Endothelial cell of umbilical vein (primary cell): ENCODE results near the gene FTSJ3. TPM values are rescaled to one million over a fixed set of nuclear protein-coding genes. Genes with fewer than 3 reads are reported as not detected.

Experiments used
- BruUV-seq: library from RNA; stranded (reverse); fragments of 400-500 nt; replicated peaks from 2 replicates; lab custom pipeline; 2021; lab: Mats Ljungman, UMichigan
- CTCF ChIA-PET: fragments of 300-600, 350-600 bp; sonication (Branson Sonifier 250); formaldehyde crosslinking; loops from one replicate; lab custom pipeline; 2021; ENCODE audit warnings: antibody characterized with exemption, inconsistent platforms; lab: Charles Lee
- POLR2A ChIA-PET: fragments of 300-600, 350-600 bp; sonication (Branson Sonifier 250); formaldehyde crosslinking; loops from one replicate; lab custom pipeline; 2021; ENCODE audit warnings: antibody characterized with exemption, inconsistent platforms; lab: Charles Lee
- DNase-seq: peaks from one replicate; pipeline ENCODE4 v3.0.0-alpha.2; 2011; ENCODE audit warnings: low read depth, low spot score
- FAIRE-seq: peaks from 2 replicates; lab custom pipeline; 2011; peaks lifted over from hg19 to GRCh38; lab: Jason Lieb, UNC
- H2AFZ ChIP-seq: 2 replicates; pipeline ENCODE4 v1.6.0; 2012; ENCODE audit warnings: low read depth, low read length, control low read depth, inconsistent platforms
- H3K27ac ChIP-seq: 2 replicates; pipeline ENCODE4 v1.5.1; 2011; ENCODE audit warnings: low read depth, mild to moderate bottlenecking, control low read depth, low read length, moderate library complexity; ENCODE audit not compliant: insufficient read depth
- H3K27me3 ChIP-seq, 2 experiments: 2 replicates each; pipeline versions ENCODE4 v1.6.0 to v1.6.1; 2011; ENCODE audit warnings: low read length in 2 of 2, mixed read lengths in 1 of 2; ENCODE audit not compliant: control insufficient read depth in 2 of 2, insufficient read depth in 2 of 2
- H3K36me3 ChIP-seq, 2 experiments: 2 replicates in 1 of 2; 3 replicates in 1 of 2; pipeline ENCODE4 v1.5.1; 2011; ENCODE audit warnings: low read length in 2 of 2, mild to moderate bottlenecking in 1 of 2, moderate library complexity in 1 of 2; ENCODE audit not compliant: control insufficient read depth in 2 of 2, insufficient read depth in 2 of 2; ENCODE audit errors: extremely low read depth in 1 of 2
- H3K4me1 ChIP-seq: 3 replicates; pipeline ENCODE4 v1.5.1; 2011; ENCODE audit warnings: mild to moderate bottlenecking, low read length; ENCODE audit not compliant: control insufficient read depth, insufficient read depth; ENCODE audit errors: extremely low read depth
- H3K4me2 ChIP-seq: 2 replicates; pipeline ENCODE4 v1.6.1; 2011; ENCODE audit warnings: low read length, control low read depth, mixed read lengths; ENCODE audit not compliant: insufficient read depth
- H3K4me3 ChIP-seq, 3 experiments: fragments of 200-600 bp in 1 of 3; sonication (generic), shearing (Covaris generic) in 1 of 3; replicated peaks in 1 of 3; 2 replicates each; pipeline ENCODE4 v1.5.1; 2011 to 2016; ENCODE audit warnings: control low read depth in 3 of 3, low read length in 3 of 3, mild to moderate bottlenecking in 2 of 3, inconsistent platforms in 1 of 3, low read depth in 1 of 3, moderate library complexity in 1 of 3; ENCODE audit not compliant: insufficient read depth in 1 of 3
- H3K79me2 ChIP-seq: 2 replicates; pipeline ENCODE4 v1.6.0; 2012; ENCODE audit warnings: low read length, inconsistent platforms; ENCODE audit not compliant: control insufficient read depth, insufficient read depth
- H3K9ac ChIP-seq: replicated peaks from 2 replicates; pipeline ENCODE3; 2011; ENCODE audit warnings: low read length, control low read depth; ENCODE audit not compliant: insufficient read depth; ENCODE audit errors: extremely low read depth
- H3K9me1 ChIP-seq: replicated peaks from 3 replicates; pipeline ENCODE4 v1.6.0; 2011; ENCODE audit warnings: mild to moderate bottlenecking, low read length; ENCODE audit not compliant: control insufficient read depth, insufficient read depth; ENCODE audit errors: extremely low read depth
- H3K9me3 ChIP-seq: replicated peaks from 2 replicates; pipeline ENCODE4 v1.5.1; 2012; ENCODE audit warnings: low read length, inconsistent platforms; ENCODE audit not compliant: control insufficient read depth, insufficient read depth
- H4K20me1 ChIP-seq: replicated peaks from 2 replicates; pipeline ENCODE3; 2011; ENCODE audit warnings: mild to moderate bottlenecking, low read length; ENCODE audit not compliant: control insufficient read depth, insufficient read depth; ENCODE audit errors: extremely low read depth
- CTCF ChIP-seq, 2 donors: IDR thresholded peaks; 1 replicate in 1 of 2; 2 replicates in 1 of 2; pipeline ENCODE4 v1.5.1; 2011; ENCODE audit warnings: low read length in 2 of 2, mild to moderate bottlenecking in 2 of 2, moderate library complexity in 2 of 2, control low read depth in 1 of 2, inconsistent platforms in 1 of 2, low read depth in 1 of 2; ENCODE audit not compliant: insufficient read depth in 1 of 2; ENCODE audit errors: extremely low read depth in 1 of 2
- EZH2 ChIP-seq: IDR thresholded peaks from 2 replicates; pipeline ENCODE4 v1.6.1; 2012; ENCODE audit warnings: borderline replicate concordance, low read depth, mild to moderate bottlenecking, moderate library complexity, low read length, inconsistent platforms; ENCODE audit not compliant: severe bottlenecking
- FOS ChIP-seq: IDR thresholded peaks from 2 replicates; pipeline ENCODE4 v1.6.1; 2011; ENCODE audit warnings: mild to moderate bottlenecking, low read length, moderate library complexity, borderline replicate concordance; ENCODE audit not compliant: insufficient read depth
- GATA2 ChIP-seq: IDR thresholded peaks from 2 replicates; pipeline ENCODE4 v1.7.0; 2011; ENCODE audit warnings: low read depth, mild to moderate bottlenecking, moderate library complexity, mixed read lengths, low read length; ENCODE audit not compliant: insufficient read length, insufficient read depth
- JUN ChIP-seq: IDR thresholded peaks from 2 replicates; pipeline ENCODE4 v1.6.1; 2011; ENCODE audit warnings: borderline replicate concordance, low read depth; ENCODE audit not compliant: insufficient read length, insufficient read depth
- MYC ChIP-seq: IDR thresholded peaks from one replicate; pipeline ENCODE4 v1.6.1; 2011; ENCODE audit warnings: mild to moderate bottlenecking, low read depth, low read length
- POLR2A ChIP-seq: IDR thresholded peaks from 2 replicates; pipeline ENCODE4 v1.6.1; 2012; ENCODE audit warnings: low read depth, mild to moderate bottlenecking, control low read depth, low read length
- POLR2AphosphoS5 ChIP-seq: IDR thresholded peaks from 2 replicates; pipeline ENCODE4 v1.6.1; 2012; ENCODE audit warnings: low read depth, mild to moderate bottlenecking, control low read depth, low read length, moderate library complexity; ENCODE audit not compliant: insufficient read depth
- dilution Hi-C: fragments of 300-500 bp; cut with MboI; formaldehyde crosslinking; loops from one replicate; pipeline ENCODE4 v1.15.0; 2019; ENCODE audit warnings: low sequenced_read_pairs; ENCODE audit not compliant: extremely low pct_ligation_motif_present
- intact Hi-C: fragments of 100-400 bp; cut with micrococcal nuclease; formaldehyde crosslinking; loops from one replicate; pipeline ENCODE4 v1.10.0; 2022
- polyA plus RNA-seq, 4 experiments: library from polyadenylated mRNA; depleted of rRNA in 3 of 4; stranded (reverse) in 3 of 4; unstranded in 1 of 4; fragments of >200 nt; gene quantifications; 2 replicates each; pipeline versions ENCODE4 v1.2.1 to v1.2.3, GENCODE V29; 2011 to 2012; ENCODE audit warnings: missing spikeins in 1 of 4
- total RNA-seq: library from RNA; stranded (reverse); gene quantifications from 2 replicates; pipeline ENCODE4 v1.2.3, GENCODE V29; 2021
- TF ChIP-seq, protein P1 (sequence below): IDR thresholded peaks from 2 replicates; pipeline ENCODE4 v1.6.1; 2011; ENCODE audit not compliant: insufficient read depth, insufficient read length

Gene FTSJ3
- total and polyA plus RNA-seq, 2 donors (not counting 3 experiments of a cell fraction or from before 2014, with no cell fraction given), result 42.1 to 60.2 TPM

- BruUV-seq, result no TSS peak
- TF ChIP-seq POLR2A (peak; percentile 5), CTCF (IDR thresholded peaks at IDR 0.05; ENCODE audit: extremely low read depth in 1 of 2, insufficient read depth in 1 of 2, low read depth in 1 of 2, low read length in 2 of 2) (no peak)
- FAIRE-seq, result no peak
Measured at GRCh38 chr17:63832455-63832854, 5.0 kb upstream of the FTSJ3 start.

GRCh38 chr17:63832014-63832413 is 4.6 kb upstream of the FTSJ3 start:
- Histone ChIP-seq H3K4me2 (no peak overlapping the region), H3K9ac (no peak overlapping the region), H3K4me3 (no peak overlapping the region), H3K27me3 (no peaks in the 10 kb centered on the region), H3K36me3 (peaks cover 29 to 58% of the 10 kb centered on the region in 2 experiments), H3K9me3 (no peaks in the 10 kb centered on the region), H3K9me1 (no peaks in the 10 kb centered on the region), H3K4me1 (peaks cover 12% of the 10 kb centered on the region), H3K79me2 (peaks cover 25% of the 10 kb centered on the region), H3K27ac (no peak overlapping the region), H4K20me1 (no peaks in the 10 kb centered on the region), H2AFZ (no peak overlapping the region)
- FAIRE-seq, result no peak
- dilution Hi-C loops (no loop called here), intact Hi-C loops (no loop called here)
- DNase-seq, result no peak
- no peak for TF ChIP-seq POLR2AphosphoS5
- no peak for TF ChIP-seq CTCF (IDR thresholded peaks at IDR 0.05; ENCODE audit: extremely low read depth in 1 of 2, insufficient read depth in 1 of 2, low read depth in 1 of 2, low read length in 2 of 2)
- no peak for TF ChIP-seq FOS
- TF ChIP-seq MYC, result no peak
- no peak for TF ChIP-seq EZH2
- TF ChIP-seq GATA2, result no peak
- TF ChIP-seq POLR2A, result no peak
- no peak for TF ChIP-seq JUN
- TF ChIP-seq, protein P1, sequence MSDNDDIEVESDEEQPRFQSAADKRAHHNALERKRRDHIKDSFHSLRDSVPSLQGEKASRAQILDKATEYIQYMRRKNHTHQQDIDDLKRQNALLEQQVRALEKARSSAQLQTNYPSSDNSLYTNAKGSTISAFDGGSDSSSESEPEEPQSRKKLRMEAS, result no peak
- POLR2A ChIA-PET, result interaction anchor here (0.5 kb wide), 1 partner anchor 17 kb away, joined by 3 read pairs; no protein-coding TSS in a partner anchor
- no TSS peak for BruUV-seq
- CTCF ChIA-PET, result interaction anchor here (1.0 to 1.6 kb wide), 2 partner anchors 17 to 29 kb away, joined by 3 to 6 read pairs; no protein-coding TSS in a partner anchor

More at GRCh38 chr17:63832455-63832854, 5.0 kb upstream of the FTSJ3 start:
- no peaks in the 10 kb centered on the region for H3K9me1 ChIP-seq
- no peak overlapping the region for H3K4me2 ChIP-seq
- ChIA-PET POLR2A (interaction anchor here (0.5 kb wide), 1 partner anchor 18 kb away, joined by 3 read pairs; no protein-coding TSS in a partner anchor), CTCF (interaction anchor here (1.0 kb wide), 1 partner anchor 16 kb away, joined by 6 read pairs; no protein-coding TSS in a partner anchor)
- no peak overlapping the region for H3K9ac ChIP-seq
- H3K27me3 ChIP-seq, result no peaks in the 10 kb centered on the region
- dilution Hi-C loops, result no loop called here
- H3K4me3 ChIP-seq, result no peak overlapping the region
- H3K36me3 ChIP-seq, result peaks cover 29 to 58% of the 10 kb centered on the region in 2 experiments
- H3K9me3 ChIP-seq, result no peaks in the 10 kb centered on the region
- no peak for DNase-seq
- intact Hi-C loops, result no loop called here
- H3K79me2 ChIP-seq, result peaks cover 25% of the 10 kb centered on the region
- peaks cover 12% of the 10 kb centered on the region for H3K4me1 ChIP-seq
- no peaks in the 10 kb centered on the region for H4K20me1 ChIP-seq
- no peak overlapping the region for H2AFZ ChIP-seq
- no peak overlapping the region for H3K27ac ChIP-seq
